GM21619 (cell line): ENCODE measurements around the gene CLDN3.
"Not testable (repeated sequence)": the region's sequence is repeated elsewhere in the genome, so short reads cannot be mapped to it uniquely, and the experiment has no call there.

ENCODE experiments used
- ATAC-seq: cut with Tn5 transposase; IDR thresholded peaks from one replicate; pipeline ENCODE4 v1.9.1; 2021; ENCODE audit not compliant: unreplicated experiment

The CLDN3 gene

DNA sequence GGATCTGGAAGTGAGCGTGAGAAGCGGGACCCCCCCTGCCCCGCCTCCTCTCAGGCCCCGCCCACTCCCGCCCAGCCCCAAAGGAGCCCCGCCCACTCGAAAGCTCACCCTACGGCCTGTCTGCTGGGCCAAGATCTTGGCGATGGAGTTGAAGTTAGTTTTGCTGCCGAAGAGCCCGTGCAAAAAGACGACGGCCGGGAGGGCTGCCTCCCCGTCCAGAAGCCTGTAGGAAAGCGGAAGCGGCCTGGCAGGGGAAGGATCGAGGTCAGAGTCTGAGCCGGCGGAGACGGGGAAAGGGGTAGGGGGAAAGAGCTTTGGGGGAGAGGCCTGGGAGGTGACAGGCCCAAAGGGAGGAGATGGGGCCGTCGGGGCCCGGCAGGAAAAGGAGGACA lies 31.9 kb downstream of the CLDN3 start:
- ATAC-seq, result peak; percentile 21

DNA sequence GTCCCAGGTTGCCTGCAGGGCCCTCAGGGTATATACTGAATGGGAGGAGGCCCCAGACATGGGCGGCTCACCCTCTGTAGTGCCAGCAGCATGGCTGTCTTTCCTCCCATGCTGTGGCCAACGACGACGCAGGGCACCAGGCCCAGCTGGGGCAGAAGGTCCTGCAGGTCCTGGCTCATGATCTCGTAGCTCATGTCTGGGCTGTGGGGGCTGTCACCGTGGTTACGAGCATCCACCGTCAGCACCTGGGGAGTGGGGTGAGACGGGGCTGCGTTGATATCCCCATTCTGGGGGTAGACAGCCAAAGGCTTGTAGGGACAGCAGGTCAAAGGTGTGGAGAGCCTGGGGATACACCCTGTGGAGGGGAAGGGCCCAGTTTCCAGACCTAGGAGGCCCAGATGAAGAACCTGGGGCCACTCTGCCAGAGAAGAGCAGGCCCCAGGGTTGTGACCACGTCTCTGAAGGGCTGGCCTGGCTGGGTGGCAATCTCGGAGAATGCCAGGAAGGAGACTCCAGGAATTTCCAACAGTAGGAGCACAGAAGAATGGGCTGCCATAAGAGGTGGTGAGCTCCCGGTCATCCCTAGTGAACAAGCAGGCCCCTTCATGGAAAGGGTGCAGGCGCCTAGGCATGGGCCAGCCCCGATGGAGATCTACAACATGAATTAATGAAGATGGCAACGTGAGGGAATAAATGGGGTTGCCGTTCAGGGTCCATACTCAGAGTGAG lies 32.4 kb downstream of the CLDN3 start:
- no peak for ATAC-seq

DNA sequence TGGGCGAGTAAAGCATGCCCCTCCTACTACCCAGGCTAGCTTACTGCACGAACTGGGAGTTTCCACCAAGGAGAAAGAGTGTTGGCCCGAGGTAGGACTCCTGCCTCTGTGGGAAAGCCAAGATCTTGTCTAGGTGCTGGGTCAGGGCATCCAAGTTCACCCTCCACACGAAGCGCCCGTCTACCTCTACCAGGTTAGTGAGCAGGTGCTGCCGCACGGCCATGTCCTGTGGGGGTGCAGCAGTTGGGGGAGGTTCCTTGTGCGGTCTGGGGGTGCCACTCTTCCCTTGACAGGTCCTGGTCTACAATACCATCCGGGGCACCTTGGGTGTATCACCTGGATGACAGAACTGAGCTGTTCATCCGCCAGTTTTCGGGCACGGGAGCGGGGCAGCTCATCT lies 33.2 kb downstream of the CLDN3 start:
- no peak for ATAC-seq

GRCh38 chr7:73735528-73735905 lies 34.6 kb downstream of the CLDN3 start:
- no peak for ATAC-seq

DNA sequence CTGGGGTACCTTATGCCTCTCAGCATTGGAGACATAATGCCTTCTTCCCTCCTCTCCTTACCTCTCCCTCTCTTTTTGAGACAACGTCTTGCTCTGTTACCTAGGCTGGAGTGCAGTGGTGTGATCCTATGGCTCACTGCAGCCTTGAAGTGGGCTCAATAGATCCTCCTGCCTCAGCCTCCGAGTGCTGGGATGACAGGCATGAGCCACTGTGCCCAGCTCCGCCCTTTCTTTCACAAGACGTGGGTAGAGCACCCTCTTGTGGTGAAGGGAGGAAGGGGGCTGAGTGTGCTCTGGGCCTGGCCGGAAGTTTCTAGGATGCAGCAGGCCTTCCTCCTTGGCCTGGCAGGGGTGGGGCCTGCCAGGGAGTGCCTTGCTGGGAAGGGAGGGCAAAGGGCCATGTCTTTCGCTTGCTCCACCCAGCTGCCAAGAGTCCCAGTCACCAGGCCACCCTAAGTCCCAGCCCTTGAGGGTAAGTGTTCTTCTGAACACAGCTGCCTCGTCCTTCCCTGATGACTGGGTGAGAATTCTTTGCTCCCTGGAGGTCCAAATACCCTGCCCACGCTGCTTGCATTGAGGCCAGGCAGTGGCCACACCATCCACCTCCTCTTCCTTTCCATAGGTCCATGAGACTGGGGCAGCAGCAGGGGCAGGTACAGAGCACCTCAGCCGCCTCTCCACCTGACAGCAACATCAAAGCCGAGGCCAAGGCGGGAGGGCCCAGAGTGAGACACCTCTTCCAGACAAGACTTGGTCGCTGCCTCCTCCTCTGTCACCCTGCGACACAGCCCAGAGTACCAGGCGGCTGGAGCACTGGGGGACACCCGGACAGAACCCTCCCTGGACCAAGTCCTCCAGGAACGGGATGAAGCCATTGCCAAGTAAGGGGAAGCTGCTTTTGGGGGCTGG lies 35.2 kb downstream of the CLDN3 start:
- peak; percentile 48 for ATAC-seq

DNA sequence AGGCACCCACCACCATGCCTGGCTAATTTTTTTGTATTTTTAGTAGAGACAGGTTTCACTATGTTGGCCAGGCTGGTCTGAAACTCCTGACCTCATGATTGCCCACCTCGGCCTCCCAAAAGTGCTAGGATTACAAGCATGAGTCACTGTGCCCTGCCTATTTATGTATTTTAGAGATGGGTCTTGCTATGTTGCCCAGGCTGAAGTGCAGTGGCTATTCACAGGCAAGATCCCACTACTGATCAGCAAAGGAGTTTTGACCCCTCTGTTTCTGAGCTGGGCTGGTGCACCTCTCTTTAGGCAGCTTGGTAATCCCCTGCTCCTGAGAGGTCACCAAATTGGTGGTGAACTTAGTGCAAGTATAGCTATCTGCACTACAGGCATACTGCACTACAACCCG lies 37.7 kb downstream of the CLDN3 start:
- ATAC-seq, result no peak

- no peak for ATAC-seq
Measured at GRCh38 chr7:73730485-73730884, 39.6 kb downstream of the CLDN3 start.

DNA sequence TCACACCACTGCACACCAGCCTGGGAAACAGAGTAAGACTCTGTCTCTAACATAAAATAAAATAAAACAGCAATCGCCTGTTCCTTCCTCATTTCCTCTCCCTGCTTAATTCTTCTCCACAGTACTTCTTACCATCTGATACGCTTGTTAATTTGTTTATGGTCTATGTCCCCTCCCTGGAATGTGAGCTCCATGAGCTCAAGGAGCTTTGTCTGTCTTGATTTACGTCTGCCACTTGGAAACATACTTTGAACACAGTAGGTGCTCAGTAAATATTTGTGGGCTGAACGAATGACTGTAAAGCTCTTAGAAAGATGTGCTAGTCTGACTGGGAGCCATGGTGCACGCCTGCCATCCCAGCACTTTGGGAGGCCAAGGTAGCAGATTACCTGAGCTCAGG lies 41.5 kb downstream of the CLDN3 start:
- no peak for ATAC-seq

GRCh38 chr7:73727952-73728351 lies 42.1 kb downstream of the CLDN3 start:
- ATAC-seq, result no peak

DNA sequence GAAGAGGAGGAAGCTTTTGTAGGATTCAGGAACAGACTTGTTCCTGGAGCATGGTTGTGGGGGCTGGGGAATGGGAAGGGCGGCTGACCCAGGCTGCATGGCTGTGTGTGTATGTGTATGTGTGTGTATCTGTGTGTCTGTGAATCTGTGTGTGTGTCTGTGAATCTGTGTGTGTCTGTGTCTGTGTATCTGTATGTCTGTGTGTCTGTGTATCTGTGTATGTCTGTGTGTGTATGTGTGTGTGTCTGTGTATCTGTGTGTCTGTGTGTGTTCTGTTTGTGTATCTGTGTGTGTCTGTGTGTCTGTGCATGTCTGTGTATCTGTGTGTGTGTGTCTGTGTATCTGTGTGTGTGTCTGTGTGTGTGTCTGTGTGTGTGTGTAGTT lies 44.0 kb downstream of the CLDN3 start:
- ATAC-seq, result peak; percentile 15

- no peak for ATAC-seq
Measured at GRCh38 chr7:73723813-73724212, 46.3 kb downstream of the CLDN3 start.

GRCh38 chr7:73722785-73723184 lies 47.3 kb downstream of the CLDN3 start:
- ATAC-seq, result no peak

DNA sequence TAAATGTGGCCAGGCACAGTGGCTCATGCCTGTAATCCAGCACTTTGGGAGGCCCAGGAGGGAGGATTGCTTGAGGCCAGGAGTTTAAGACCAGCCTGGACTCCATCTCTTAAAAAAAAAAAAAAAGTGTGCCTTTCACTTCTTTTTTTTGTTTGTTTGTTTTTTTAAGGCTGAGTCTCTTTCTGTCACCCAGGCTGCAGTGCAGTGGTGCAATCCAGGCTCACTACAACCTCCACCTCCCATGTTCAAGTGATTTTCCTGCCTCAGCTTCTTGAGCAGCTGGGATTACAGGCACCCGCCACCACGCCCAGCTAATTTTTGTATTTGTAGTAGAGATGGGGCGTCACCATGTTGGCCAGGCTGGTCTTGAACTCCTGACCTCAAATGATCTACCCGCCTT lies 47.9 kb downstream of the CLDN3 start:
- ATAC-seq, result not testable (repeated sequence)

DNA sequence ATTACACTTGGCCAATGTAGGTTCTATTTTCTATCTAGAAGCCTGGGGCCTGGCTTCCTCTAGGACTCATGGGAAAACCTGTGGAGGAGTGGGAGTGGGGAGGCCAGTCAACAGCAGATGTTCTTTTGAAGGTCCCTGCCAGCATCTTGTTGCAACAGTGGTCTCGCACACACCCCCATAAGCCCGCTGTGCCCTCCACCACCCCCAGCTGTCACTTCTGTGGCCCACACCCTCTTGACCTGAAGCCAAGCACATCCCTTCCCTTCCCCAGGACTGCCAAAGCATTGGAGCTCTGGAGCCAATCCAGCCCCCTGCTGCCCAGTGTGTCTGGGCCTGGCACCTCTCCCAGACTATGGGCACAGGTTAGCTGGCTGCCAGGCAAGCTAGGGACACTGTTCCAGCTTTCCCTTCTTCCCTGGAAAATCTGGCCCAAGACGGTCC lies 48.7 kb downstream of the CLDN3 start:
- ATAC-seq, result no peak

DNA sequence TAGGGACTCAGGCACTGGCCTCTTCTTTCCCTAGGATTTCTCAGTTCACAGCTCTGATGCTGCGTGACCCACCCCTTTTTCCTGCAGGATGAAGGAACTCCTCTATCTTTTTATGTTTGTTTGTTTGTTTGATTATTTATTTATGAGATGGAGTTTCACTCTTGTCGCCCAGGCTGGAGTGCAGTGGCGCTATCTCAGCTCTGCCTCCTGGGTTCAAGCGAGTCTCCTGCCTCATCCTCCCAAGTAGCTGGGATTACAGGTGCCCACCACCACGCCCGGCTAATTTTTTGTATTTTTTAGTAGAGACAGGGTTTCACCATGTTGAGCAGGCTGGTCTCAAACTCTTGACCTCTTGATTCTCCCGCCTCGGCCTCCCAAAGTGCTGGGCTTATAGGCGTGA lies 49.6 kb downstream of the CLDN3 start:
- ATAC-seq, result not testable (repeated sequence)

GRCh38 chr7:73719806-73720169 lies 50.3 kb downstream of the CLDN3 start:
- ATAC-seq, result no peak
